D721Med (cell line): Measurements from ENCODE around the gene UBE4A.

ENCODE experiments used
- DNase-seq: peaks from one replicate; pipeline ENCODE4 v3.0.0; 2011; ENCODE audit warnings: low spot score; ENCODE audit not compliant: insufficient read length
- FAIRE-seq: peaks from 2 replicates; lab custom pipeline; 2011; peaks lifted over from hg19 to GRCh38; lab: Jason Lieb, UNC
- CTCF ChIP-seq: IDR thresholded peaks from 2 replicates; pipeline ENCODE4 v1.5.1; 2012; ENCODE audit warnings: mild to moderate bottlenecking, control low read depth; ENCODE audit not compliant: insufficient read depth; ENCODE audit errors: missing control alignments

The UBE4A gene

GRCh38 chr11:118318124-118318523, 41.3 kb upstream of the UBE4A start:
- DNase-seq, result no peak
- FAIRE-seq, result no peak
- TF ChIP-seq CTCF, result no peak

GRCh38 chr11:118318581-118319336, 40.6 kb upstream of the UBE4A start:
- DNase-seq (no peak), FAIRE-seq (no peak)
- no peak for TF ChIP-seq CTCF

- FAIRE-seq, result no peak
- DNase-seq, result no peak
Measured at GRCh38 chr11:118319337-118319707, 40.1 kb upstream of the UBE4A start.

GRCh38 chr11:118320515-118320914, 38.9 kb upstream of the UBE4A start:
- DNase-seq (no peak), FAIRE-seq (no peak)
- no peak for TF ChIP-seq CTCF

More at GRCh38 chr11:118319337-118319707, 40.1 kb upstream of the UBE4A start:
- TF ChIP-seq CTCF, result no peak

- FAIRE-seq, result no peak
- no peak for TF ChIP-seq CTCF
- no peak for DNase-seq
Measured at GRCh38 chr11:118321386-118322082, 37.9 kb upstream of the UBE4A start.

- no peak for FAIRE-seq
- no peak for TF ChIP-seq CTCF
- DNase-seq, result no peak
Measured at GRCh38 chr11:118322721-118323120, 36.7 kb upstream of the UBE4A start.

GRCh38 chr11:118325283-118325682, 34.1 kb upstream of the UBE4A start:
- FAIRE-seq (no peak), DNase-seq (no peak)
- no peak for TF ChIP-seq CTCF
